CD4-positive, alpha-beta T cell treated with Interleukin-10 for 1 hour (primary cell): Measurements from ENCODE around the gene SDR42E1.

Experiments
- DNase-seq: peaks from one replicate; pipeline ENCODE4 v3.0.0-alpha.2; 2020

Gene SDR42E1, protein sequence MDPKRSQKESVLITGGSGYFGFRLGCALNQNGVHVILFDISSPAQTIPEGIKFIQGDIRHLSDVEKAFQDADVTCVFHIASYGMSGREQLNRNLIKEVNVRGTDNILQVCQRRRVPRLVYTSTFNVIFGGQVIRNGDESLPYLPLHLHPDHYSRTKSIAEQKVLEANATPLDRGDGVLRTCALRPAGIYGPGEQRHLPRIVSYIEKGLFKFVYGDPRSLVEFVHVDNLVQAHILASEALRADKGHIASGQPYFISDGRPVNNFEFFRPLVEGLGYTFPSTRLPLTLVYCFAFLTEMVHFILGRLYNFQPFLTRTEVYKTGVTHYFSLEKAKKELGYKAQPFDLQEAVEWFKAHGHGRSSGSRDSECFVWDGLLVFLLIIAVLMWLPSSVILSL

DNA sequence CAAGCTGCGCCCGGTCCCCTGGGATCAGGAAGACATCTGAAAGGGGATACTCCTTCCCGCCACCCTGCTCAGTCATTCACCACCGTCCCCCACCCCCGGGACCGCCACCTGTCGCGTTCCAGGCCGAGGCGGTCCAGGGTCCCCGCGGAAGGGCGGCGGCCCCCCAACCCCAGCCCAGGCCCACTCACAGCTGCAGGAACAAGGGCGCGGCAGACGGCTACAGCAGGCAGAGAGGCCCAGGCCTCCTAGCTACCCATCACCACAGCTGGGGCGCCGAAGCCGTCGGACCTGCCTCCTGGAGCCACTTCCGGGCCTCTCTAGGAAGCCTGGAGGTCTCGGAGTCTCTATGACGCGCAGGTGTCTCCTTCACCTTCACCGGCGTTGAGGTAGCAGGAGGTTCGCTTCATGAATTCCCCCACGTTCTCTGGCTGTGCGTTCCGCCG, at the start of gene SDR42E1:
Gene SDR42E1, minus strand, starts transcription at position 272 of the 443 bp plus-strand sequence. CDS start 10,612 bp downstream, outside the sequence.
- peak; percentile 75 for DNase-seq

DNA sequence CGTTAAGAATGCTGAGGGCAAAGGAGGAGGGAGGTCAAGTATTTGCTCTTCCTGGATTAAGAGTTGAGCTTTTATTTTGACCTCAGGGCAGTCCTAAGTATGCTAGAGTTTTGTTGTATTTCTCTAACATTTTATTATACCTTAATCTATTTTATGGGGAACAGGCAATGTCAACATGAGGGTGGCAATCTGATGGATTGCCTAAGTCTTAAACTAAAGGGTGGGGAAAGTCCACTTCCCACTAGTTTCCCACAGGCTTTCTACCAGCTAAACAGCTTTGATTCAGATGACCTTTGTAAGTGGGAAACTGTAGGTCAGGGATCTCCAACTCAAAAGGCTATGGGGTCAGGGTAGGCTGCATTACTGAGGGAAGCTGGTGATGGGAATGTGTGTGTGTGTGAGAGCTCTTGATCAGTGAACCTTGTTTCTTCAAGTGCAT, 48.7 kb upstream of the SDR42E1 start:
- no peak for DNase-seq

DNA sequence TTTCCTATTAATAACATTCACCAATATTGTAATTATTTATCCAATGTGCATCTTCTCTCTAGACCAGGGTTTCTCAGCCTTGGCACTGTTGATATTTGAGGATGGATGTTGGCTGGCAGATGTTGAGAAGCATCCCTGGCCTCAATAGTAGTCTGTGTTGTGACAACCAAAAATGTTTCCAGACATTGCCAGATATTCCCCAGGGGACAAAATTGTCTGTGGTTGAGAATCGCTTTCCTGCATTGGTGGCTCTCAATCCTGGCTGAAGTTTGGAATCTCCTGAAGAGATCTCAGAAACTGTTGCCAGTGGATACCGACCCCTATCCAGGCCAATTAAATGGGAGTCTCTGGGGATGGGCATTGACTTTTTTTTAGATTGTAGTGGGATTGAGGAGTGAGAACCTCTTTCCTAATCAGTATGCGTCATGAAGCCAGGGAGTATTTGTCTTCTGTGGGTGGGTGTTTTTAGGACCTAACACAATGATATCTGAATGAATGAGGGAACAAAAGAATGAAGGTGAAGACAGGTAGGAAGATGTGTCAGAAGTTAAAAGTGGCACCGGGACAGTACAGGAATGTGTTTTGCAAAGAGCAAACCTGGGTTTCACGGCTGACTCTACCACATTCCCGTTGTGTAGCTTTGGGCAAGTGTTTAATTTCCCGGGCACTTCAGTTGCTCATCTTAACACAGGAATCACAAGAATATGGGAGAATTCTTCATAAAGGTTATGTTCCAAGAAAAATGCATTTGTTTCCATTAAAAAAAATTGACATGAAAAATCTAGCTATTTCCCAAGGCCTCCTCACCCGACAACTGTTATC, 48.1 kb upstream of the SDR42E1 start:
- no peak for DNase-seq

GRCh38 chr16:82056550-82056896, 45.3 kb upstream of the SDR42E1 start:
- DNase-seq, result no peak

GRCh38 chr16:82055728-82056549, 44.7 kb upstream of the SDR42E1 start:
- no peak for DNase-seq

DNA sequence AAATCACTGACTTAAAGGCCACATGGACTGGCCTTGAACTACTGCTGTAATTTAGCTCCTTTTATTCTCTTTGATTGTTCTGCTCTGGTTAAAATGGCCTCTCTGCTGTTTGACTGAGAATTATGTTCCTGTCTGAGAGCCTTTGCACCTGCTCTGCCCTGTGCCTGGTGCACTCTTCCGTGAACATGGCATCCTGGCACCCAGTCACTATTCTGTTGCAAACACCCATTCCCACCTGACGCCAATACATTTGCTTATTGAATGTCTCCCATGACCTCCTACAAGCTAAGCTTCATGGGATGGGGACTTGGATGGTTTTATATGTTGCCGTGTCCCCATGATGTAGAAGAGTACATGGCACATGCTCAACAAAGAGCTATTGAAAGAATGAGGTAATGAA, 43.8 kb upstream of the SDR42E1 start:
- DNase-seq, result no peak

DNA sequence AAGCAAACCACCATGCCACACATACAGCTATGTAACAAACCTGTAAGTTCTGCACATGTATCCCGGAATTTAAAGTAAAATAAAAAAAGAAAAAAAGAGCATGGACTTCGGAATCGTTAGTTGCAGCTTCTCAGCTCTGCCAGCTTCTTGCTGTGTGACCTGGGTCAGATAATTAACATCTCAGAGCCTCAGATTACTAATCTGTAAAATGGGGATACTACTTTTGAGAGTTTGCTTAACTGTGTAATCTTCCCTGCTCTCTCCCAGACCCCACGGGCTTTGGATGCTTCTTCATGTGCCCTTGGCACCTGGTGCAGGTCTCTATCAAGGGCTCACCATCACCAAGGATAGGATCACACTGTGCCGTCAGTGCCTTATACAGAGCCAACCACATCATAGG, 40.4 kb upstream of the SDR42E1 start:
- DNase-seq, result no peak

GRCh38 chr16:82050909-82051357, 39.7 kb upstream of the SDR42E1 start:
- no peak for DNase-seq

DNA sequence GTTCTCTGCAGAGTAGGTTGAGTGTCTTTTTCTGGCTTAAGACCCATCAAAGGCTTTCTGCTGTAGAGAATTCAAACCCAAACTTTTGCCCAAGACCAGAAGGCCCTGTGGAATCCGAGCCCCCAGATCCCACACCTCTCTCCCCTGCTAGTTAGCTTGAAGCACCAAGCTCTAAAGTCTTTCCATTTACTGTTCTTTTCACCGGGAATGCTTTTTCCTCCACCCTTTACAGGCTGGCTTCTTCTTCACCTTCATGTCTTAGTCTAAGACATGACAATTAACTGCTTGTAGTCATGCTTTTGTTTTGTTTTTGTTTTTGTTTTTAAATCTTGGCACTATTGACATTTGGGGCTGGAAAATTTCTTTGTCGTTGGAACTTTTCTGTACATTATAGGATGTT, 39.2 kb upstream of the SDR42E1 start:
- no peak for DNase-seq

DNA sequence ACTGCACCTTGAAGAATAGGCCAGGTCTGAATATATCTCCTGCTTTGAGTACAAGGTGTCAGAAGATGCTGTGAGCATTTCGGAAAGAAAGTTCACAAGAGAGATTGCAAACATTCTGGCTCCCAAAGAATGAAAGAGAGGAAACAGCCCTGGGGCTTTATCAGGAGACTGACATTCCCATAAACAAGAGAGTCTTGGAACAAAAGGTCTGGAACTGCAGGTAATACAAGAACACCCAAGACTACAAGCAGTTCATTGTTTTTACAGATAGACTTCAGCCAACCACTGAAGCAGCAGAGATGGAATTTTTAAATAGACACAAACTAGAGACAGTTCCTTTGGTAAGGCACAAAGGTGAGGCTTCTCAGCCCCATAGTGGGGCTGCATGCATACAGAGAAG, 38.2 kb upstream of the SDR42E1 start:
- DNase-seq, result no peak

DNA sequence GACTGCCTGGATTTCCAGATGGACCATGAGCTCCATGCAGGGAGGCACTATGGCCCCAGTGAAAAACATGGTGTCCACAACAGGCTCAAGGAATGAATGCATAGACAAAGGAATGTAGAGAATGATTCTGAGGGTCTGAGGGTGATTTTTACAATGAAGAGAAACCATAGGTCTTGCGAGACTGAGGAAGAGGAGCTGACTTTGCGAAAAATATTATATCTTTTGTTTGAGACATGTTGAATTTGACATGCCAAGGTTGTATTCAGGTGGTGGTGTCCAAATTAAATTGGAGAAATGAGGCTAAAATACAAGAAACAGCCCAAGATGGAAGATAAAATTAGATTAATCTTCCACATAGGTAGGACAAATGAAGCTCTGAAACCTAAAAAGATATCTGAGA, 36.5 kb upstream of the SDR42E1 start:
- DNase-seq, result no peak

DNA sequence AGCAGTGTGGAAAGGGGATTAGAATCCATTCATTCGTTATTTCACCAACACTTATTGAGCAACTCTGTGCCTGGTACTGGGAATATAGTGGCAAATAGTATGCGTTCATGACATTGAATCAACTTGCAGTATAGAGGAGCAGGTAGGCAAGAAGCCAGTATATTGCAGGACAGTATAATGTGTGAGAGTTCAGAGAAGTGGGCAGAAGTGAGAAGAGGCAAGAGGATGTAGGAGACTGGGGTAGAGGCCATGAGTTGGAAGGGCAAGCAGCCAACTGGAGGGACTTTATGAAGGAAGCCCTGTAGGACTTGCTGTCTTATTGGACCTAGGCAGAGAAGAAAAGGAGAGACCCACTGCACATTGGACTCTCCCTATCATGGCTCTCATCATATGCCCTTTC, 36.1 kb upstream of the SDR42E1 start:
- DNase-seq, result no peak

DNA sequence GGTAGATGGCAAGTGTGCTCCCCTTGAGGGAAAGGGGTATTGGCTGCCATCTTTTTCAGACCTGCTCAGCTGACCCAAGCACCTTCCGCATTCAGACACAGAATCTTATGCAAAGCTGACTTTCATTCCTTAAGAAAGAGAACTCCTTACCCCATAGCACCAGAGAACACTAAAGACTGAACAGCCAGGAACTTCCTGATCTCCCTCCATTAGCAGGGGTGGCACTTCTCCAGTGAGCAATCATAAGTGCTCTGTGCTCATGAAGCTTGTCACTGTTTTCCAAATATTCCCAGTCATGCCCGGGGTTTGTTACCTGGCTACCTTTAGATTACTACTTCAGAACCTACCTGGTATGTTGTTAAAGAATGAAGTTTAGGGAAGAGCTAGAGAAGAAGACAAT, 35.7 kb upstream of the SDR42E1 start:
- DNase-seq, result no peak

GRCh38 chr16:82046541-82046940, 35.3 kb upstream of the SDR42E1 start:
- no peak for DNase-seq

DNA sequence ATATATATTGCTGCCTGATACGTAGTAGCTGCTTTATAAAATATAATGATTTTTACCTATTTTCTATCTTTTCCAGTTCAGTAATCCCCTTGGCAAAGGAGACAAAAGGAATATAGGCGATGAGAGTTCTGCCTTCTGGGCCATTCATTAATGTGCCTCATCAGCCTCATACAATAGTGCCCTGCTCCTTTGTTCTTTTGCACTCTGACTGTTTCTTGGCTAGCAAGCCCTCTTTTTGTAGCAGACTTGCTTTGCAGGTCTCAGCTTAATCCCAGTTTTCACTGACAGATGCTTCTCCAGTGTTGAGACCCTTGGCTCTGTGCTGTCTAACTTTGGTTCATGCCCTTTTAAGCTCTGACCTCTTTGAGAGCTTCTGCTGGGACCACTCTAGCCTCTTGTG, 34.2 kb upstream of the SDR42E1 start:
- DNase-seq, result no peak

GRCh38 chr16:82044585-82044911, 33.3 kb upstream of the SDR42E1 start:
- DNase-seq, result no peak

- no peak for DNase-seq
Observed at GRCh38 chr16:82043680-82044584, 32.7 kb upstream of the SDR42E1 start.

DNA sequence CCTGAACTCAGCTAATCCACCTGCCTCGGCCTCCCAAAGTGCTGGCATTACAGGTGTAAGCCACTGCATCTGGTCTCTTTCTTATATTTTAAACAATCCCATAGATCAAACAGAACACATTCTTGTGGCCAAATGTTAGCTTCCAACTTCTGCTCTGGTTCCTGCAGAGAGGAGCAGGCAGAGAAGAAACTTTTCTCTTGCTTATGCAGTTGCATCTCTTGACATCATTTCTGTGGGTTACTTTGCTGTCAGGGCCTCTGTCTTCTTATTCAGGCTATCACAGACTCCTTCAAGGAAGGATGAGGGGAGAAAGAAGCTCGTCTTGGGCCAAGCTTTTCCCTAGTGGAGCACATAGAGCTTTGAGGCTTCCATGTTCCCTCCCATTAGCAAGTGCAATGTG, 31.6 kb upstream of the SDR42E1 start:
- DNase-seq, result no peak

GRCh38 chr16:82042144-82042543, 30.9 kb upstream of the SDR42E1 start:
- no peak for DNase-seq

DNA sequence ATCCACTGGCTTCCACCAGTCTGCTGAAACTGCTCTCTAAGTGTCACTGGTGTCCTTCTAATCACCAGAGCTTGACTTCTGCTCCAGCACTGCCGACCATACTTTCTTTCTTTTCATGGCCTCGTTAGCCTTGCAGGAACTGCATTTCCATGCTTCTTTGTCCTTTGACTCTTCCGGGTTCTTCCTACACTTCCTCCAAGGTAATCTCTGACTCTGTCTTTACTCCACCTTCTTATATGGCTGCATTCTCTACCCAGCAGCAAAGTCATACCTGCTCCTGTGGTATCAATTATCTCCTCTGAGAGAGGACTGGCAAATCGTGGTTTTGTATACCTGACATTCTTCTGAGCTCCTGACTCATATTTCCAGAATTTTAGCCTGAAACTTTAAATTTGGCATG, 30.3 kb upstream of the SDR42E1 start:
- DNase-seq, result no peak

GRCh38 chr16:82040296-82040695, 29.0 kb upstream of the SDR42E1 start:
- no peak for DNase-seq

DNA sequence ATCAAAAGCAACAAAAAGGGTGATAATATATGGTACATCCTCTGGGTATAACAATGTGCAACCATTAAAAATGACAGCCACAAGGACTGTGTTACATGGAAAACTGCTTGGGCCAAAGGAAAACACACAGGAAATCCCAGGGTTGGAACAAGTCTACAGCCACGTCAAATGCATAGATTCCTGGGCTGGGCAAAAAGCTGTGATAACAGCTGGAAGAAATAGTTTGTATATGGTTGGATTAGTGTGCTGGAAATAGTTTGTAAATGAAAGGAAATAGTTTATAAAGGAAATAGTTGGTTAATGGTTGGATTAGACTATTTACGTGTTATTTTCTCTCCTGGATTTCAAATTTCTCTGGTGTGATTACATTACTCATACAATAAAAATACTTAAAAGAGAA, 26.4 kb upstream of the SDR42E1 start:
- DNase-seq, result no peak
